GM23338 (cell line): ENCODE results near the gene ADAMTS17. TPM values are rescaled to one million over a fixed set of nuclear protein-coding genes. Genes with fewer than 3 reads are reported as not detected.

Experiments used
- ATAC-seq: fragments of 200-7000 bp; cut with Tn5 transposase; 3 replicates; pipeline ENCODE4 v1.9.1; 2020
- DNase-seq: peaks from one replicate; pipeline ENCODE4 v3.0.0-alpha.2; 2015; ENCODE audit warnings: low spot score
- H2AFZ ChIP-seq: fragments of 200-600 bp; sonication (generic); 2 replicates; pipeline ENCODE4 v1.8.0; 2016; ENCODE audit warnings: antibody characterized with exemption, mild to moderate bottlenecking, moderate library complexity
- H3F3A ChIP-seq: fragments of 200-600 bp; sonication (generic); replicated peaks from 2 replicates; pipeline ENCODE4 v1.8.0; 2017; ENCODE audit warnings: antibody characterized with exemption, mixed run types, low read depth
- H3K27ac ChIP-seq: fragments of 200-600 bp; sonication (generic); 2 replicates; pipeline ENCODE4 v1.6.1; 2016; ENCODE audit warnings: low read depth
- H3K27me3 ChIP-seq: fragments of 200-600 bp; sonication (generic); 2 replicates; pipeline ENCODE4 v1.8.0; 2016; ENCODE audit warnings: mild to moderate bottlenecking, mixed run types, moderate library complexity; ENCODE audit not compliant: insufficient read depth
- H3K36me3 ChIP-seq: fragments of 200-600 bp; sonication (generic); 2 replicates; pipeline ENCODE4 v1.8.0; 2016; ENCODE audit warnings: mild to moderate bottlenecking; ENCODE audit not compliant: insufficient read depth
- H3K4me1 ChIP-seq: fragments of 200-600 bp; sonication (generic); 2 replicates; pipeline ENCODE4 v1.8.0; 2016; ENCODE audit warnings: mild to moderate bottlenecking, moderate library complexity; ENCODE audit not compliant: insufficient read depth
- H3K4me2 ChIP-seq: fragments of 200-600 bp; sonication (generic); 2 replicates; pipeline ENCODE4 v1.7.1; 2017; ENCODE audit warnings: mixed run types
- H3K4me3 ChIP-seq: fragments of 200-600 bp; sonication (generic); 2 replicates; pipeline ENCODE4 v1.6.1; 2016; ENCODE audit warnings: mixed run types
- H3K79me2 ChIP-seq: fragments of 200-600 bp; sonication (generic); replicated peaks from 2 replicates; pipeline ENCODE4 v1.8.0; 2017; ENCODE audit warnings: mild to moderate bottlenecking; ENCODE audit not compliant: insufficient read depth
- H3K9me2 ChIP-seq: fragments of 200-600 bp; sonication (generic); 2 replicates; pipeline ENCODE4 v1.8.0; 2017; ENCODE audit not compliant: insufficient read depth
- H4K20me1 ChIP-seq: fragments of 200-600 bp; sonication (generic); replicated peaks from 2 replicates; pipeline ENCODE4 v1.8.0; 2017; ENCODE audit warnings: mild to moderate bottlenecking; ENCODE audit not compliant: insufficient read depth
- H3K27ac Mint-ChIP-seq: 2 replicates; pipeline ENCODE4 v1.8.0; 2020; ENCODE audit warnings: inconsistent platforms, mild to moderate bottlenecking, moderate library complexity, mixed read lengths
- H3K27me3 Mint-ChIP-seq: 3 replicates; pipeline ENCODE4 v1.8.0; 2022; ENCODE audit warnings: low read depth, mild to moderate bottlenecking, moderate library complexity, mixed read lengths, inconsistent platforms; ENCODE audit not compliant: insufficient read depth, poor library complexity
- H3K36me3 Mint-ChIP-seq: 3 replicates; pipeline ENCODE4 v1.8.0; 2021; ENCODE audit warnings: low read depth, mild to moderate bottlenecking, inconsistent platforms, moderate library complexity, mixed read lengths
- H3K4me1 Mint-ChIP-seq: 3 replicates; pipeline ENCODE4 v1.8.0; 2020; ENCODE audit warnings: mild to moderate bottlenecking, inconsistent platforms, mixed read lengths
- H3K4me3 Mint-ChIP-seq: 3 replicates; pipeline ENCODE4 v1.8.0; 2021; ENCODE audit warnings: moderate library complexity, mild to moderate bottlenecking, inconsistent platforms, mixed read lengths
- H3K9me3 Mint-ChIP-seq: 3 replicates; pipeline ENCODE4 v1.8.0; 2020; ENCODE audit warnings: moderate library complexity, mild to moderate bottlenecking, inconsistent platforms, mixed read lengths
- CREB1 ChIP-seq: fragments of 250-450 bp; sonication (Bioruptor Pico); IDR thresholded peaks from 2 replicates; pipeline ENCODE4 v1.5.0; 2020; ENCODE audit warnings: low read depth, mild to moderate bottlenecking, moderate library complexity
- EZH2 ChIP-seq: fragments of 200-600 bp; sonication (generic); IDR thresholded peaks from one replicate; pipeline ENCODE4 v1.8.0; 2017; ENCODE audit warnings: antibody characterized with exemption, mild to moderate bottlenecking, low read depth; ENCODE audit not compliant: unreplicated experiment
- EZH2phosphoT487 ChIP-seq: fragments of 200-600 bp; sonication (generic); IDR thresholded peaks from one replicate; pipeline ENCODE4 v1.8.1; 2018; ENCODE audit warnings: antibody characterized with exemption; ENCODE audit not compliant: unreplicated experiment
- POLR2AphosphoS5 ChIP-seq: IDR thresholded peaks from 2 replicates; pipeline ENCODE4 v1.6.1; 2016; ENCODE audit warnings: antibody characterized with exemption, low read depth
- STAT1 ChIP-seq: IDR thresholded peaks from one replicate; pipeline ENCODE4 v1.6.1; 2016; ENCODE audit warnings: antibody characterized with exemption; ENCODE audit not compliant: unreplicated experiment
- ZNF114 ChIP-seq: fragments of 250-450 bp; sonication (Bioruptor Pico); IDR thresholded peaks from 2 replicates; pipeline ENCODE4 v1.5.0; 2020; ENCODE audit warnings: mild to moderate bottlenecking, moderate library complexity
- ZNF462 ChIP-seq: fragments of 250-450 bp; sonication (Bioruptor Pico); IDR thresholded peaks from 2 replicates; pipeline ENCODE4 v1.5.0; 2020; ENCODE audit warnings: mild to moderate bottlenecking, moderate library complexity
- polyA plus RNA-seq: library from polyadenylated mRNA; unstranded; fragments of >200 nt; fragmentation: Nextera tagmentation; extraction: Ambion mirVana; gene quantifications from 2 replicates; pipeline ENCODE4 v1.2.1, GENCODE V29; 2016
- total RNA-seq: library from RNA; depleted of rRNA; stranded (reverse); fragments of >200 nt; shearing (Covaris generic); gene quantifications from 2 replicates; pipeline ENCODE4 v1.2.3, GENCODE V29; 2014
- TF ChIP-seq, protein P1 (sequence below), 2 experiments: fragments of 200-600 bp in 1 of 2; sonication (generic) in 1 of 2; conservative IDR thresholded peaks; 2 replicates each; pipeline versions ENCODE4 v1.5.1 to v1.6.1; 2016 to 2017; ENCODE audit warnings: antibody characterized with exemption in 2 of 2, low read depth in 2 of 2, mild to moderate bottlenecking in 2 of 2, moderate library complexity in 1 of 2

Gene ADAMTS17
- total and polyA plus RNA-seq, 2 experiments from 2014 or later: 0.60 to 3.8 TPM

- H2AFZ ChIP-seq: no peak overlapping the region
- peaks cover 12% of the 10 kb centered on the region; the same call in 1 of the 2 replicates for H3K9me2 ChIP-seq
- H3K9me3 Mint-ChIP-seq: no peaks in the 10 kb centered on the region; the same call in 2 of the 3 replicates
- H3K27me3 ChIP-seq: no peaks in the 10 kb centered on the region
- H3K79me2 ChIP-seq: no peaks in the 10 kb centered on the region
- no peak overlapping the region for H3K27ac Mint-ChIP-seq
- ATAC-seq (no peak), DNase-seq (no peak)
- no peaks in the 10 kb centered on the region for H3K4me1 ChIP-seq
- no peaks in the 10 kb centered on the region for H3K36me3 Mint-ChIP-seq
- no peak for TF ChIP-seq EZH2phosphoT487
- TF ChIP-seq, protein P1, sequence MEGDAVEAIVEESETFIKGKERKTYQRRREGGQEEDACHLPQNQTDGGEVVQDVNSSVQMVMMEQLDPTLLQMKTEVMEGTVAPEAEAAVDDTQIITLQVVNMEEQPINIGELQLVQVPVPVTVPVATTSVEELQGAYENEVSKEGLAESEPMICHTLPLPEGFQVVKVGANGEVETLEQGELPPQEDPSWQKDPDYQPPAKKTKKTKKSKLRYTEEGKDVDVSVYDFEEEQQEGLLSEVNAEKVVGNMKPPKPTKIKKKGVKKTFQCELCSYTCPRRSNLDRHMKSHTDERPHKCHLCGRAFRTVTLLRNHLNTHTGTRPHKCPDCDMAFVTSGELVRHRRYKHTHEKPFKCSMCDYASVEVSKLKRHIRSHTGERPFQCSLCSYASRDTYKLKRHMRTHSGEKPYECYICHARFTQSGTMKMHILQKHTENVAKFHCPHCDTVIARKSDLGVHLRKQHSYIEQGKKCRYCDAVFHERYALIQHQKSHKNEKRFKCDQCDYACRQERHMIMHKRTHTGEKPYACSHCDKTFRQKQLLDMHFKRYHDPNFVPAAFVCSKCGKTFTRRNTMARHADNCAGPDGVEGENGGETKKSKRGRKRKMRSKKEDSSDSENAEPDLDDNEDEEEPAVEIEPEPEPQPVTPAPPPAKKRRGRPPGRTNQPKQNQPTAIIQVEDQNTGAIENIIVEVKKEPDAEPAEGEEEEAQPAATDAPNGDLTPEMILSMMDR (conservative IDR thresholded peaks at IDR 0.05; ENCODE audit: low read depth in 2 of 2): 0 out of 4 replicates have a peak, but pooled peaks of 1 of the 2 experiments have one; percentile 13
- H3K27ac ChIP-seq: no peak overlapping the region
- no peaks in the 10 kb centered on the region for H3K36me3 ChIP-seq
- no peak overlapping the region for H3K4me3 ChIP-seq
- no peaks in the 10 kb centered on the region for H3F3A ChIP-seq
- H3K4me3 Mint-ChIP-seq: no peak overlapping the region
- no peak overlapping the region for H3K4me2 ChIP-seq
- H3K27me3 Mint-ChIP-seq: peaks cover 5% of the 10 kb centered on the region
- H3K4me1 Mint-ChIP-seq: peaks cover 2% of the 10 kb centered on the region; the same call in 1 of the 3 replicates
- H4K20me1 ChIP-seq: no peaks in the 10 kb centered on the region
Observed at GRCh38 chr15:99955181-99955525, 386.6 kb downstream of the ADAMTS17 start.

GRCh38 chr15:99954361-99955180 lies 387.2 kb downstream of the ADAMTS17 start:
- peaks cover 5% of the 10 kb centered on the region for H3K27me3 Mint-ChIP-seq
- Histone ChIP-seq H3F3A (no peaks in the 10 kb centered on the region), H3K4me3 (no peak overlapping the region), H2AFZ (no peak overlapping the region), H4K20me1 (no peaks in the 10 kb centered on the region), H3K27ac (no peak overlapping the region), H3K9me2 (peaks cover 12% of the 10 kb centered on the region; the same call in 1 of the 2 replicates), H3K36me3 (no peaks in the 10 kb centered on the region), H3K4me2 (no peak overlapping the region), H3K79me2 (no peaks in the 10 kb centered on the region), H3K27me3 (no peaks in the 10 kb centered on the region), H3K4me1 (no peaks in the 10 kb centered on the region)
- ATAC-seq (no peak), DNase-seq (no peak)
- no peak overlapping the region for H3K27ac Mint-ChIP-seq
- peaks cover 2% of the 10 kb centered on the region; the same call in 1 of the 3 replicates for H3K4me1 Mint-ChIP-seq
- no peaks in the 10 kb centered on the region for H3K36me3 Mint-ChIP-seq
- no peak overlapping the region for H3K4me3 Mint-ChIP-seq
- H3K9me3 Mint-ChIP-seq: no peaks in the 10 kb centered on the region; the same call in 2 of the 3 replicates
- TF ChIP-seq POLR2AphosphoS5: no peak
- TF ChIP-seq STAT1: no peak
- no peak for TF ChIP-seq ZNF462 (CRISPR knock-in tag)
- TF ChIP-seq CREB1 (CRISPR knock-in tag): no peak
- TF ChIP-seq EZH2phosphoT487: no peak
- no peak for TF ChIP-seq ZNF114 (CRISPR knock-in tag)
- TF ChIP-seq, protein P1 (conservative IDR thresholded peaks at IDR 0.05; ENCODE audit: low read depth in 2 of 2): no peak
- TF ChIP-seq EZH2: no peak
